GM19238 (cell line): ENCODE measurements around the gene HBD.

Source experiments
- DNase-seq: peaks from one replicate; pipeline ENCODE4 v3.0.0; 2011; ENCODE audit warnings: low spot score; ENCODE audit not compliant: insufficient read length

HBD gene

GRCh38 chr11:5192738-5193137, 41.5 kb downstream of the HBD start:
- DNase-seq: no peak

GRCh38 chr11:5188201-5188600, 46.1 kb downstream of the HBD start:
- DNase-seq: no peak
